Uterus (tissue), 2 donors: ENCODE results near the gene DOCK1.

ENCODE experiments used
- POLR2A ChIP-seq, 2 donors: fragments of 450-650 bp; IDR thresholded peaks; one replicate each; pipeline ENCODE4 v1.6.1; 2016; ENCODE audit warnings: antibody characterized with exemption in 2 of 2, mild to moderate bottlenecking in 1 of 2, moderate library complexity in 1 of 2
- TF ChIP-seq, protein P1 (sequence below), 4 experiments: fragments of 200-600 bp in 2 of 4; fragments of 450-650 bp in 2 of 4; sonication (generic) in 2 of 4; IDR thresholded peaks; one replicate each; pipeline ENCODE4 v1.5.1; 2016 to 2019; ENCODE audit warnings: antibody characterized with exemption in 4 of 4, mild to moderate bottlenecking in 2 of 4, moderate library complexity in 1 of 4

DNA sequence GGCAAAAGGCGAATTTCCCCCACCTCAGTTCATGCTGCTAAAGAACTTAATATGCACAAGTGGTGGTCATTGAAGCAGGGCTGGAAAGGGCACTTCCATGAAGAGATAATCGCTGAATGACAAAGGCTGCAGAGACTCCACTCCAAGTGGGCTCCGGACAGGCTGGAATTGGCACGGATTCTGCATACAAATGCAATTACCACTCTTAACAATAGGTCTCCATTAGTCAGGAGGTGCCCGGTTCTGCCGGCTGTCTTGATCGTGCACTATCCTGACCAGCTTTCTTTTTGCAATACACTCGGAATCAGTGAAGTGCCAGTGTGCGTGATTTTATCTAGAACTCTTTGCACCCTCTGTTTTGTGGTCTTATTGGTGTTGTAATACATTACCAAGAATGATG is 241.4 kb downstream of the DOCK1 start:
- TF ChIP-seq, protein P1, sequence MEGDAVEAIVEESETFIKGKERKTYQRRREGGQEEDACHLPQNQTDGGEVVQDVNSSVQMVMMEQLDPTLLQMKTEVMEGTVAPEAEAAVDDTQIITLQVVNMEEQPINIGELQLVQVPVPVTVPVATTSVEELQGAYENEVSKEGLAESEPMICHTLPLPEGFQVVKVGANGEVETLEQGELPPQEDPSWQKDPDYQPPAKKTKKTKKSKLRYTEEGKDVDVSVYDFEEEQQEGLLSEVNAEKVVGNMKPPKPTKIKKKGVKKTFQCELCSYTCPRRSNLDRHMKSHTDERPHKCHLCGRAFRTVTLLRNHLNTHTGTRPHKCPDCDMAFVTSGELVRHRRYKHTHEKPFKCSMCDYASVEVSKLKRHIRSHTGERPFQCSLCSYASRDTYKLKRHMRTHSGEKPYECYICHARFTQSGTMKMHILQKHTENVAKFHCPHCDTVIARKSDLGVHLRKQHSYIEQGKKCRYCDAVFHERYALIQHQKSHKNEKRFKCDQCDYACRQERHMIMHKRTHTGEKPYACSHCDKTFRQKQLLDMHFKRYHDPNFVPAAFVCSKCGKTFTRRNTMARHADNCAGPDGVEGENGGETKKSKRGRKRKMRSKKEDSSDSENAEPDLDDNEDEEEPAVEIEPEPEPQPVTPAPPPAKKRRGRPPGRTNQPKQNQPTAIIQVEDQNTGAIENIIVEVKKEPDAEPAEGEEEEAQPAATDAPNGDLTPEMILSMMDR (IDR thresholded peaks at IDR 0.05), result no peak
- TF ChIP-seq POLR2A (IDR thresholded peaks at IDR 0.05), result no peak
